ENCODE measurements around the gene LRRC37B. TPM values are rescaled to one million over a fixed set of nuclear protein-coding genes. Genes with fewer than 3 reads are reported as not detected.
"Not testable (repeated sequence)": the region's sequence is repeated elsewhere in the genome, so short reads cannot be mapped to it uniquely, and the experiment has no call there.

LRRC37B gene
- total RNA-seq, 1 experiment from 2014 or later, result 13.2 TPM

GRCh38 chr17:32040246-32040645 is 33.1 kb downstream of the LRRC37B start:
- not testable (repeated sequence) for DNase-seq (ENCODE audit: extremely low read depth, low read depth)

- DNase-seq (ENCODE audit: extremely low read depth, low read depth), result not testable (repeated sequence)
These were observed 34.2 kb downstream of the LRRC37B start for GRCh38 chr17:32041306-32041875.

DNA sequence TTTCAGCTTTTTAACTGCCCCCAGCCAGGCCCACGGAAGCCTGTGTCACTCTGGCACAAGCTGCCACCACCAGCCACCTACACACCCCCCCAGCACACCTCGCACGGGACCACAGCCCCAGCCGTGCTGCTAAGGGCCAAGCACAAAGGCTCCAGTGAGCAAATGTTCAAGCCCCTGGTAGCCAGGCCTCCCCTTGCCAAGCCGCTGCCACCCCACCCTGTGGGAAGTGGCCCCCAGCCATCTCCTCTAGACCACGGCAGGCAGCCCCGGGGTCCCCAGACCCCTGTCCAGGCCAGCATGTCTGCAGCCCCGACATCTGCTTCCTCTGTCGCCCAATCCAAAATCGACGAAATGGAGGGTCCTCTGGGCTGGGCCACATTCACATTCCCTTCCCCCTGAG is 35.1 kb downstream of the LRRC37B start:
- DNase-seq (ENCODE audit: extremely low read depth, low read depth), result not testable (repeated sequence)

GRCh38 chr17:32045611-32046010 is 38.4 kb downstream of the LRRC37B start:
- not testable (repeated sequence) for DNase-seq (ENCODE audit: extremely low read depth, low read depth)

GRCh38 chr17:32047663-32048062 is 40.5 kb downstream of the LRRC37B start:
- DNase-seq (ENCODE audit: extremely low read depth, low read depth), result not testable (repeated sequence)

DNA sequence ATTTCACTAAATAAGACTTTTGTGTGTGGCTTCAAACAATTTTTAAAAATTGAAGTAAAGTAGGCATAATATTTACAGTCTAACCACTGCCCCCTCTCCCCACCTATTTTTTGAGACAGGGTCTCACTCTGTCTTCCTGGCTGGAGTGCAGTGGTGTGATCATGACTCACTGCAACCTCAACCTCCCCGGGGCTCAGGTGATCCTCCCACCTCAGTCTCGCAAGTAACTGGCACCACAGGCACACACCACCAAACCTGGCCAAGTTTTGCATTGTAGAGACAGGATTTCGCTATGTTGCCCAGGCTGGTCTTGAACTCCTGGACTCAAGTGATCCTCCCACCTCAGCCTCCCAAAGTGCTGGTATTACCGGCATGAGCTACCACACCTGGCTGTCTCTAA is 47.8 kb downstream of the LRRC37B start:
- not testable (repeated sequence) for DNase-seq (ENCODE audit: extremely low read depth, low read depth)

GRCh38 chr17:32055425-32055824 is 48.2 kb downstream of the LRRC37B start:
- DNase-seq (ENCODE audit: extremely low read depth, low read depth), result not testable (repeated sequence)

- DNase-seq (ENCODE audit: extremely low read depth, low read depth), result not testable (repeated sequence)
These were observed 49.3 kb downstream of the LRRC37B start for GRCh38 chr17:32056500-32056899.

- not testable (repeated sequence) for DNase-seq (ENCODE audit: extremely low read depth, low read depth)
These were observed 50.4 kb downstream of the LRRC37B start for GRCh38 chr17:32057460-32058105.

DNA sequence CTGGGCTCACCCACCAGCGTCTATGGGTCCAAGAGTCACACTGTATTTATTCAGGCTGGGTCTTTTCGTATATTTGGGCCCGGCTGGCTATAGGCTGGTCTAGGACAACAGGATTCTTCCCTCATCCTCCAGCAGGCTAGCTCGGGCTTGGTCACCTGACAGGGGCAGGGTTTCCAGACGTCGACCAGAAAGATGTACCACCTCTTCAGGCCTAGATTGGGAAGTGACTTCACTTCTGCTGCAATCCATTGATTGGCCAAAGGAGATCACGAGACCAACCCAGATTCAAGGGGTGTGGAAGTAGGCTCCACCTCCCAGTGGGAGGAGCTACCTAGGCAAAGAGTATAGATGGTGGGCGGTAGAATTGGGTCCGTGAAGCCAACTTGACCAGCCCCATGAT is 53.5 kb downstream of the LRRC37B start:
- not testable (repeated sequence) for DNase-seq (ENCODE audit: extremely low read depth, low read depth)

DNA sequence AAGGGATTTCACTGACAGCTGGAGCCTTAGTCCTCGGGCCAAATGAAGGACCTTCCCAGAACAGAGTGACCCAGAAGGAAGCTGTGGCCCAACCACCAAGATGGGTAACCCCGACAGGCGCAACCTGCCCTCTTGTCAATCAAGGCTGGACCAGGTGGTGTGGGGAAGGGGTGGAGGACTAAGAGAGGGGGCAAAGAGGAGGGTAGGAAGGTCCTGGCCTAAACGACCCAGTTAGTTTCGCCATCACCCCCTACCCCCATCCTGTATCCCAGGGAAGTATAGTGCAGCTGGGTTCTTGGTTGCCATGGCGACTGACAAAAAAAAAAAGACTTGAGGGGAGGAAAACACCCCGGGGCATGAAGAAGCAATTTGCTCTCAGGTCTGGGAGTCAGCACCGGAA is 54.7 kb downstream of the LRRC37B start:
- DNase-seq (ENCODE audit: extremely low read depth, low read depth), result not testable (repeated sequence)

- not testable (repeated sequence) for DNase-seq (ENCODE audit: extremely low read depth, low read depth)
These were observed 56.9 kb downstream of the LRRC37B start for GRCh38 chr17:32064091-32064490.

GRCh38 chr17:32066123-32066680 is 59.0 kb downstream of the LRRC37B start:
- not testable (repeated sequence) for DNase-seq (ENCODE audit: extremely low read depth, low read depth)

DNA sequence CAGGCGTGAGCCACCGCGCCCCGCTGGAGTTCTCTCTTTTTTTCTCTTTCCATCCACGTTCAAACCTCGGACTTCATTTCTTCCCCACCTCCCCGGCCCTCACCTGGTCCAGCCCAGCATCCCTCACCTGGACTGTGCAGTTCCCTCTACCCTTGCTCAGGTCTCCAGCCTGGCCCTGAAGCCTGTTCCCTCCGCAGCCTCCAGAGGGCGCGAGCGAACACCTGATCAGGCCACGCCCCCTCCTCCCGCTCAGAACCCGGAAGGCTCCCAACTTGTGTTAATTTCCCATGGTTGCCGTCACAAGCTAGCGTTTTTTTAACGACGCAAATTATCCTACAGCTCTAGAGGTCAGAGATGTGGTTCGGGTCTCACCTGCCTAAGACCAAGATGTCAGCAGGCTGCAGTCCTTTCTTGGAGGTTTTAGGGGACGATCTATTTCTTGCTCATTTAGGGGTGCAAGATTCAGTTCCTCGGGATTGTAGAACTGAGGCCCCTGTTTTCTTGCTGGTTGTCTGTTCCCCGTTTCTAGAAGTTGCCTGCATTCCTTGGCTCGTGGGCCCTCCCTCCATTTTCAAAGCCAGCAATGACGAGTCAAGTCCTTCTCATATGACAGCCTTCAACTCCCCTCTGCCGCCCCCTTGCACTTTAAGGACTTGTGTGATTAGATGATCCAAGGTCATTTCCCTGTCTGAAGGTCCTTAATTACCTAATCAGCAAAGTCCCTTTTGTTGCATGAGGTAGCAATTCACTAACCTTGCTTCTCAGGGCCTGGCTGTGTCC is 59.9 kb downstream of the LRRC37B start:
- DNase-seq (ENCODE audit: extremely low read depth, low read depth), result not testable (repeated sequence)

- not testable (repeated sequence) for DNase-seq (ENCODE audit: extremely low read depth, low read depth)
These were observed 61.9 kb downstream of the LRRC37B start for GRCh38 chr17:32069067-32069466.

- DNase-seq (ENCODE audit: extremely low read depth, low read depth), result not testable (repeated sequence)
These were observed 64.8 kb downstream of the LRRC37B start for GRCh38 chr17:32071961-32072360.

GRCh38 chr17:32073131-32073530 is 65.9 kb downstream of the LRRC37B start:
- DNase-seq (ENCODE audit: extremely low read depth, low read depth), result not testable (repeated sequence)

GRCh38 chr17:32079753-32080152 is 72.6 kb downstream of the LRRC37B start:
- not testable (repeated sequence) for DNase-seq (ENCODE audit: extremely low read depth, low read depth)

DNA sequence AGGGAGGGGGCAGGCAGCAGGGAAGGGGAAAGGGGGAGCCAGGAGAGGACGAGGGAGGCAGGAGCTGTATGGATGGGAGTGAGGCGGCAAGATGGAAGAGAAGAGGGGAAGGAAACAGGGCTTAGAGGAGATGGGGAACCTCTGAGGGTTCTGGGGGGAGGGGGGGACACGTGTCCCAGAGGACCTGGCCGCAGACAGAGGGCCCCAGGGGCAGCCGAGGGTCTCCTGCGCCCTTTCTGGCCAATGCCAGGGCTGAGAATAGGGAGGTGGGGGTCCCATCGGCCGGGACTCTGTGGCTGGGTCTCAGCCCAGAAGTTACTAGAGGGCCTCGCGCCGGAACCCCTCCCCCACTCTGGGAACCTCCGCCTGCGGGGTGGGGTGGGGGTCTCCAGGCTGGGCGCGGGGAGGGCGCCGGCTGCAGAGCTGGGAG is 76.4 kb downstream of the LRRC37B start:
- DNase-seq (ENCODE audit: extremely low read depth, low read depth), result not testable (repeated sequence)

DNA sequence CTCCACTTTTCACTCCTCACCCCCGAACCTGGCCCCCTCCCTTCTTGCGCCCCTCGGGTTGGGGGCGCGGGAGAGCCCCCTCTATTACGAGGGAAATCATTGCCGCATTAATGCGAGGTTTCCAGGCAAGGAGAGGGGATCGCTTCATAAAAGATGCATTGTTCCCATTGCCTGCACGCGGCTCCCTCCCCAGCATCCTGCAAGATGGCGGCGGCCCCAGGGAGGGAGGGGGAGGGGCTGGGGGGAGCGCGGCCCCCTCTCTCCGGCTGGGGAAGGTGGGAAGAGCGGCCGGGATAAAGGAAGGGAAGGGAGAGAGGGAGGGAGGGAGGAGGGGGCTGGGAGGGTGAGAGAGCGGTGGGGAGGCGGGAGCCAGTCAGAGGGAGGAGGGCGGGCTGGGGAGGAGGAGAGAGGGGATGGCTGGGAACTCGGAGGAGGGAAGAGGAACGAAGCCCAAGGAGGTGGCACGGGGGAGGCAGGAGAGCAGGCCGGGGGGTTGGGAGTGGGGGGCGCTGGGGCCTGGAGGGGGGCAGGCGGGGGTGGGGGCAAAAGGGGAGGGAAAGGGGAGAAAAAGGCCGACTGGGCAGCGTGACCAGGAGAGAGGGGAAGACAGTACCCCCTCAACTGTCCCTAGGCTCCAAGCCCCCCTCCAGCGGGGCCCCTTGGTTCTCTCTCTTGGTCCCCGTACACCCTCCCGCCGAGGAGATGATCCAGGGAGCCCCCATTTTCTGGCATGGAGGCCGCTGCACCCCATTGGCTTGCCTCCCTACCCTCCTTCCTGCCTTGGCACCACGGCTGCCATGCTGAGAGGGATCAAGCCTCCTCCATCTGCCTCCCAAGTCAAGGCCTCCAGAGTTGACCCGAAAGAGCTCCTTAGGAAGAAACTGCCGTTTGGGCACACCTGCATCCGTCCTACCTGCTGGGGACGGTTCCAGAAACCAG is 77.1 kb downstream of the LRRC37B start:
- DNase-seq (ENCODE audit: extremely low read depth, low read depth), result not testable (repeated sequence)
